ENCODE data around the gene DUOXA1. TPM values are rescaled to one million over a fixed set of nuclear protein-coding genes. Genes with fewer than 3 reads are reported as not detected.
"Not testable (repeated sequence)": the region's sequence is repeated elsewhere in the genome, so short reads cannot be mapped to it uniquely, and the experiment has no call there.

The DUOXA1 gene
- polyA plus RNA-seq, 4 donors: 0.18 to 0.89 (median 0.37) TPM

- Histone ChIP-seq H3K4me1 (ENCODE audit: control insufficient read depth in 3 of 3, insufficient read depth in 2 of 3, low read depth in 1 of 3, low read length in 2 of 3) (peaks cover 0 to 4% (median 2%) of the 10 kb centered on the region in 3 donors), H3K9me3 (ENCODE audit: control insufficient read depth in 2 of 2, insufficient read depth in 1 of 2, low read depth in 1 of 2, low read length in 1 of 2) (no peaks in the 10 kb centered on the region), H3K36me3 (ENCODE audit: control insufficient read depth in 3 of 3, insufficient read depth in 2 of 3, low read depth in 1 of 3, low read length in 3 of 3) (no peaks in the 10 kb centered on the region), H3K27me3 (ENCODE audit: control insufficient read depth in 3 of 3, insufficient read depth in 3 of 3, low read length in 3 of 3) (peaks cover 0 to 40% (median 13%) of the 10 kb centered on the region in 3 donors), H3K27ac (ENCODE audit: low read depth in 1 of 3, low read length in 2 of 3) (no peak overlapping the region), H3K4me3 (ENCODE audit: low read depth in 1 of 3, low read length in 3 of 3) (no peak overlapping the region)
- FAIRE-seq (no peak), DNase-seq (no peak)
- WGBS, 3 donors: 82 to 85% (median 84%) methylated on average over 8 of the region's 8 CpGs
Measured at GRCh38 chr15:45137703-45138102, 8.0 kb upstream of the DUOXA1 start.

DNA sequence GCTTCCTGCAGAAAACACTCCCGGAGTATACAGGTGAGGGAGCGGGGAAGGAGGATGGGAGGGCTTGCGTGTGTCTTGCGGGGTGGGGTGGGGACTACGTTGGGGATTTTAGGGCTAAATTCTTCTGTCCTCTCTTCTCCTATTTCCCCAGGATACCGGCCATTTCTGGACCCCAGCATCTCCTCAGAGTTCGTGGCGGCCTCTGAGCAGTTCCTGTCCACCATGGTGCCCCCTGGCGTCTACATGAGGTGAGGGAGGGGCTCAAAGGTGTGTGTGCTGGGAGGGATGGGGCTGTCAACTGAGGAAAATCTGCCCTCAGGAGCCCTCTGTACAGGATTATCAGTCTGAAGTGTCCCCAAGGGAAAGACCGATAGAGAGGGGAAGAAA lies 6.7 kb upstream of the DUOXA1 start:
- Histone ChIP-seq H3K4me3 (ENCODE audit: low read depth in 1 of 3, low read length in 3 of 3) (no peak overlapping the region), H3K4me1 (ENCODE audit: control insufficient read depth in 3 of 3, insufficient read depth in 2 of 3, low read depth in 1 of 3, low read length in 2 of 3) (peaks cover 0 to 4% (median 2%) of the 10 kb centered on the region in 3 donors), H3K27me3 (ENCODE audit: control insufficient read depth in 3 of 3, insufficient read depth in 3 of 3, low read length in 3 of 3) (peaks cover 0 to 40% (median 13%) of the 10 kb centered on the region in 3 donors), H3K9me3 (ENCODE audit: control insufficient read depth in 2 of 2, insufficient read depth in 1 of 2, low read depth in 1 of 2, low read length in 1 of 2) (no peaks in the 10 kb centered on the region), H3K36me3 (ENCODE audit: control insufficient read depth in 3 of 3, insufficient read depth in 2 of 3, low read depth in 1 of 3, low read length in 3 of 3) (no peaks in the 10 kb centered on the region), H3K27ac (ENCODE audit: low read depth in 1 of 3, low read length in 2 of 3) (no peak overlapping the region)
- DNase-seq (no peak), FAIRE-seq (no peak)
- WGBS, 3 donors: 20 to 30% (median 27%) methylated on average over 10 of the region's 10 CpGs

GRCh38 chr15:45135705-45136377 lies 6.2 kb upstream of the DUOXA1 start:
- FAIRE-seq; H3K9me3 ChIP-seq (ENCODE audit: control insufficient read depth in 2 of 2, insufficient read depth in 1 of 2, low read depth in 1 of 2, low read length in 1 of 2); H3K4me1 ChIP-seq (ENCODE audit: control insufficient read depth in 3 of 3, insufficient read depth in 2 of 3, low read depth in 1 of 3, low read length in 2 of 3); H3K27ac ChIP-seq (ENCODE audit: low read depth in 1 of 3, low read length in 2 of 3); H3K36me3 ChIP-seq (ENCODE audit: control insufficient read depth in 3 of 3, insufficient read depth in 2 of 3, low read depth in 1 of 3, low read length in 3 of 3); DNase-seq; H3K4me3 ChIP-seq (ENCODE audit: low read depth in 1 of 3, low read length in 3 of 3): not testable (repeated sequence)
- WGBS, 3 donors: 17 to 24% (median 20%) methylated on average over 7 to 11 of the region's 37 CpGs
- peaks cover 0 to 40% (median 15%) of the 10 kb centered on the region in 3 donors for H3K27me3 ChIP-seq (ENCODE audit: control insufficient read depth in 3 of 3, insufficient read depth in 3 of 3, low read length in 3 of 3)

DNA sequence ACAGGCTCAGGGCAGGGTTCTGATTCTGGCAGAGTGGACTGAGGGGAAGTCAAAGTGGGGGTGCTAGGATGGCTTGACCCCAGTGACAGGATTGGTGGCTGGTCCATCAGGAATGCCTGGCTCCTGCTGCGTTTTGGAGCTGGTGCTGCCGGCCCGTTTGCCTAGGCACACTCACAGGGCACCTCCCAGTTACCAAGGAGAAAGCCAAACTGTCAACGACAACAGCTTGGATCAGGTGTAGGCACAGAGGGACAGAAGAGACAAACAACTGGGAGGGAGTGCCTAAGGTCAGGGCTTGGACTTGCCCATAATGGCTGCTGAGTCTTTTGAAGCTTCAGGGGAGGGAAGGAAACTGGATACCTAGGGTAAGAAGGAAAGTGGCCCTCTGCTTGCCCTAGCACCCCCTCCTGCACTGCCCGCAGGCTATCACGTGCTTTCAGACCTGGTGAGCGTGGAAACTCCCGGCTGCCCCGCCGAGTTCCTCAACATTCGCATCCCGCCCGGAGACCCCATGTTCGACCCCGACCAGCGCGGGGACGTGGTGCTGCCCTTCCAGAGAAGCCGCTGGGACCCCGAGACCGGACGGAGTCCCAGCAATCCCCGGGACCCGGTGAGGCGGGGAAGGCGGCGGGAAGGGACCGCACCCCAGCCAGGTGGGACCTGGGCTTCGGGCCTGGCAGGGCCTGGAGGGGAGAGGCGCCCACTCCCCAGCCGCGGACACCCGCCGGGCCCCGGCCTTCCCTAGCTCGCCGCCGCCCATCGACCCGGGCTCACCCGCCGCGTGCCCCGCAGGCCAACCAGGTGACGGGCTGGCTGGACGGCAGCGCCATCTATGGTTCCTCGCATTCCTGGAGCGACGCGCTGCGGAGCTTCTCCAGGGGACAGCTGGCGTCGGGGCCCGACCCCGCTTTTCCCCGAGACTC lies 5.3 kb upstream of the DUOXA1 start:
- H3K27me3 ChIP-seq (ENCODE audit: control insufficient read depth in 3 of 3, insufficient read depth in 3 of 3, low read length in 3 of 3): peaks cover 0 to 48% (median 18%) of the 10 kb centered on the region in 3 donors
- H3K36me3 ChIP-seq (ENCODE audit: control insufficient read depth in 3 of 3, insufficient read depth in 2 of 3, low read depth in 1 of 3, low read length in 3 of 3): no peaks in the 10 kb centered on the region
- peak overlapping the region in 1 of 3 donors; percentile 14 for H3K4me3 ChIP-seq (ENCODE audit: low read depth in 1 of 3, low read length in 3 of 3)
- FAIRE-seq (no peak), DNase-seq (peak; percentile 35 to 55)
- no peak overlapping the region for H3K27ac ChIP-seq (ENCODE audit: low read depth in 1 of 3, low read length in 2 of 3)
- peaks cover 0 to 4% (median 2%) of the 10 kb centered on the region in 3 donors for H3K4me1 ChIP-seq (ENCODE audit: control insufficient read depth in 3 of 3, insufficient read depth in 2 of 3, low read depth in 1 of 3, low read length in 2 of 3)
- 5 to 8% (median 7%) methylated on average over 39 to 57 of the region's 57 CpGs for WGBS, 3 donors
- no peaks in the 10 kb centered on the region for H3K9me3 ChIP-seq (ENCODE audit: control insufficient read depth in 2 of 2, insufficient read depth in 1 of 2, low read depth in 1 of 2, low read length in 1 of 2)

GRCh38 chr15:45134046-45134445 lies 4.4 kb upstream of the DUOXA1 start:
- Histone ChIP-seq H3K4me3 (ENCODE audit: low read depth in 1 of 3, low read length in 3 of 3) (no peak overlapping the region), H3K9me3 (ENCODE audit: control insufficient read depth in 2 of 2, insufficient read depth in 1 of 2, low read depth in 1 of 2, low read length in 1 of 2) (no peaks in the 10 kb centered on the region), H3K27me3 (ENCODE audit: control insufficient read depth in 3 of 3, insufficient read depth in 3 of 3, low read length in 3 of 3) (peaks cover 0 to 56% (median 18%) of the 10 kb centered on the region in 3 donors), H3K4me1 (ENCODE audit: control insufficient read depth in 3 of 3, insufficient read depth in 2 of 3, low read depth in 1 of 3, low read length in 2 of 3) (peaks cover 0 to 5% (median 2%) of the 10 kb centered on the region in 3 donors), H3K27ac (ENCODE audit: low read depth in 1 of 3, low read length in 2 of 3) (no peak overlapping the region), H3K36me3 (ENCODE audit: control insufficient read depth in 3 of 3, insufficient read depth in 2 of 3, low read depth in 1 of 3, low read length in 3 of 3) (no peaks in the 10 kb centered on the region)
- FAIRE-seq: no peak
- no peak for DNase-seq
- WGBS, 3 donors: 93 to 98% (median 93%) methylated on average over 7 of the region's 7 CpGs

GRCh38 chr15:45133561-45133920 lies 3.9 kb upstream of the DUOXA1 start:
- H3K4me1 ChIP-seq (ENCODE audit: control insufficient read depth in 3 of 3, insufficient read depth in 2 of 3, low read depth in 1 of 3, low read length in 2 of 3): peaks cover 0 to 9% (median 2%) of the 10 kb centered on the region in 3 donors
- WGBS, 3 donors: 78 to 93% (median 79%) methylated on average over 5 of the region's 5 CpGs
- peaks cover 0 to 61% (median 23%) of the 10 kb centered on the region in 3 donors for H3K27me3 ChIP-seq (ENCODE audit: control insufficient read depth in 3 of 3, insufficient read depth in 3 of 3, low read length in 3 of 3)
- no peak for FAIRE-seq
- H3K9me3 ChIP-seq (ENCODE audit: control insufficient read depth in 2 of 2, insufficient read depth in 1 of 2, low read depth in 1 of 2, low read length in 1 of 2): no peaks in the 10 kb centered on the region
- no peaks in the 10 kb centered on the region for H3K36me3 ChIP-seq (ENCODE audit: control insufficient read depth in 3 of 3, insufficient read depth in 2 of 3, low read depth in 1 of 3, low read length in 3 of 3)
- no peak overlapping the region for H3K27ac ChIP-seq (ENCODE audit: low read depth in 1 of 3, low read length in 2 of 3)
- no peak overlapping the region for H3K4me3 ChIP-seq (ENCODE audit: low read depth in 1 of 3, low read length in 3 of 3)
- no peak for DNase-seq

- H3K9me3 ChIP-seq (ENCODE audit: control insufficient read depth in 2 of 2, insufficient read depth in 1 of 2, low read depth in 1 of 2, low read length in 1 of 2): no peaks in the 10 kb centered on the region
- H3K27ac ChIP-seq (ENCODE audit: low read depth in 1 of 3, low read length in 2 of 3): no peak overlapping the region
- H3K27me3 ChIP-seq (ENCODE audit: control insufficient read depth in 3 of 3, insufficient read depth in 3 of 3, low read length in 3 of 3): peaks cover 3 to 67% (median 24%) of the 10 kb centered on the region in 3 donors
- 71 to 76% (median 75%) methylated on average over 3 of the region's 3 CpGs for WGBS, 3 donors
- no peaks in the 10 kb centered on the region for H3K36me3 ChIP-seq (ENCODE audit: control insufficient read depth in 3 of 3, insufficient read depth in 2 of 3, low read depth in 1 of 3, low read length in 3 of 3)
- H3K4me1 ChIP-seq (ENCODE audit: control insufficient read depth in 3 of 3, insufficient read depth in 2 of 3, low read depth in 1 of 3, low read length in 2 of 3): peaks cover 0 to 9% (median 2%) of the 10 kb centered on the region in 3 donors
- FAIRE-seq: no peak
- H3K4me3 ChIP-seq (ENCODE audit: low read depth in 1 of 3, low read length in 3 of 3): no peak overlapping the region
- no peak for DNase-seq
Measured at GRCh38 chr15:45132844-45133560, 3.3 kb upstream of the DUOXA1 start.

- Histone ChIP-seq H3K36me3 (ENCODE audit: control insufficient read depth in 3 of 3, insufficient read depth in 2 of 3, low read depth in 1 of 3, low read length in 3 of 3) (no peaks in the 10 kb centered on the region), H3K4me1 (ENCODE audit: control insufficient read depth in 3 of 3, insufficient read depth in 2 of 3, low read depth in 1 of 3, low read length in 2 of 3) (peaks cover 0 to 7% (median 2%) of the 10 kb centered on the region in 3 donors), H3K27me3 (ENCODE audit: control insufficient read depth in 3 of 3, insufficient read depth in 3 of 3, low read length in 3 of 3) (peaks cover 3 to 65% (median 23%) of the 10 kb centered on the region in 3 donors), H3K9me3 (ENCODE audit: control insufficient read depth in 2 of 2, insufficient read depth in 1 of 2, low read depth in 1 of 2, low read length in 1 of 2) (no peaks in the 10 kb centered on the region), H3K27ac (ENCODE audit: low read depth in 1 of 3, low read length in 2 of 3) (no peak overlapping the region), H3K4me3 (ENCODE audit: low read depth in 1 of 3, low read length in 3 of 3) (no peak overlapping the region)
- DNase-seq (peak in 1 of 2 donors; percentile 32), FAIRE-seq (no peak)
- WGBS, 3 donors: 28 to 74% (median 48%) methylated on average over 3 of the region's 3 CpGs
Measured at GRCh38 chr15:45131510-45131909, 1.8 kb upstream of the DUOXA1 start.

Data from small intestine (tissue), 7 donors.